Loucy (cell line): Measurements from ENCODE around the gene SERAC1.

Source experiments
- H2AFZ ChIP-seq: fragments of 200-600 bp; sonication (generic); 2 replicates; pipeline ENCODE4 v1.6.0; 2016; ENCODE audit warnings: antibody characterized with exemption, mild to moderate bottlenecking, low read length, moderate library complexity
- H3F3A ChIP-seq: fragments of 200-600 bp; 2 replicates; pipeline ENCODE4 v1.6.0; 2016; ENCODE audit warnings: antibody characterized with exemption, low read depth, mild to moderate bottlenecking
- H3K27me3 ChIP-seq: fragments of 200-600 bp; sonication (generic); 2 replicates; pipeline ENCODE4 v1.6.1; 2014; ENCODE audit warnings: low read length, mild to moderate bottlenecking; ENCODE audit not compliant: insufficient read depth, poor library complexity, severe bottlenecking
- H3K36me3 ChIP-seq: fragments of 200-600 bp; sonication (generic); 2 replicates; pipeline ENCODE4 v1.6.1; 2016; ENCODE audit warnings: low read length; ENCODE audit not compliant: insufficient read depth
- H3K4me1 ChIP-seq: fragments of 200-600 bp; sonication (generic); 2 replicates; pipeline ENCODE4 v1.5.1; 2014; ENCODE audit warnings: low read length, mild to moderate bottlenecking; ENCODE audit not compliant: insufficient read depth, poor library complexity, severe bottlenecking
- H3K4me2 ChIP-seq: fragments of 200-600 bp; sonication (generic); 2 replicates; pipeline ENCODE4 v1.6.0; 2014; ENCODE audit warnings: antibody characterized with exemption, low read length, low read depth, mild to moderate bottlenecking; ENCODE audit not compliant: poor library complexity, severe bottlenecking
- H3K4me3 ChIP-seq: fragments of 200-600 bp; sonication (generic); 2 replicates; pipeline ENCODE4 v1.5.1; 2014; ENCODE audit warnings: low read length, mild to moderate bottlenecking, mixed read lengths; ENCODE audit not compliant: poor library complexity, severe bottlenecking
- H3K79me2 ChIP-seq: fragments of 200-600 bp; sonication (generic); 2 replicates; pipeline ENCODE4 v1.6.1; 2014; ENCODE audit warnings: low read length; ENCODE audit not compliant: insufficient read depth
- H3K9ac ChIP-seq: fragments of 200-600 bp; sonication (generic); 2 replicates; pipeline ENCODE4 v1.6.0; 2014; ENCODE audit warnings: mild to moderate bottlenecking, low read depth, low read length, moderate library complexity; ENCODE audit not compliant: poor library complexity, severe bottlenecking
- H3K9me2 ChIP-seq: fragments of 200-600 bp; sonication (generic); replicated peaks from 2 replicates; pipeline ENCODE4 v1.6.1; 2016; ENCODE audit warnings: low read depth, low read length, mixed read lengths
- H3K9me3 ChIP-seq: fragments of 200-600 bp; sonication (generic); 2 replicates; pipeline ENCODE4 v1.6.1; 2014; ENCODE audit warnings: mild to moderate bottlenecking, antibody characterized with exemption, low read length, low read depth; ENCODE audit not compliant: insufficient read depth
- H4K20me1 ChIP-seq: fragments of 200-600 bp; sonication (generic); 2 replicates; pipeline ENCODE4 v1.6.0; 2014; ENCODE audit warnings: antibody characterized with exemption, low read length, mild to moderate bottlenecking; ENCODE audit not compliant: insufficient read depth, poor library complexity, severe bottlenecking
- EZH2phosphoT487 ChIP-seq: fragments of 200-600 bp; IDR thresholded peaks from 2 replicates; pipeline ENCODE4 v1.6.1; 2018; ENCODE audit warnings: antibody characterized with exemption, mild to moderate bottlenecking, moderate library complexity, borderline replicate concordance
- TF ChIP-seq, protein P1 (sequence below): fragments of 200-600 bp; sonication (generic); conservative IDR thresholded peaks from 2 replicates; pipeline ENCODE4 v1.5.1; 2014; ENCODE audit warnings: mild to moderate bottlenecking, antibody characterized with exemption, low read length

The SERAC1 gene

DNA sequence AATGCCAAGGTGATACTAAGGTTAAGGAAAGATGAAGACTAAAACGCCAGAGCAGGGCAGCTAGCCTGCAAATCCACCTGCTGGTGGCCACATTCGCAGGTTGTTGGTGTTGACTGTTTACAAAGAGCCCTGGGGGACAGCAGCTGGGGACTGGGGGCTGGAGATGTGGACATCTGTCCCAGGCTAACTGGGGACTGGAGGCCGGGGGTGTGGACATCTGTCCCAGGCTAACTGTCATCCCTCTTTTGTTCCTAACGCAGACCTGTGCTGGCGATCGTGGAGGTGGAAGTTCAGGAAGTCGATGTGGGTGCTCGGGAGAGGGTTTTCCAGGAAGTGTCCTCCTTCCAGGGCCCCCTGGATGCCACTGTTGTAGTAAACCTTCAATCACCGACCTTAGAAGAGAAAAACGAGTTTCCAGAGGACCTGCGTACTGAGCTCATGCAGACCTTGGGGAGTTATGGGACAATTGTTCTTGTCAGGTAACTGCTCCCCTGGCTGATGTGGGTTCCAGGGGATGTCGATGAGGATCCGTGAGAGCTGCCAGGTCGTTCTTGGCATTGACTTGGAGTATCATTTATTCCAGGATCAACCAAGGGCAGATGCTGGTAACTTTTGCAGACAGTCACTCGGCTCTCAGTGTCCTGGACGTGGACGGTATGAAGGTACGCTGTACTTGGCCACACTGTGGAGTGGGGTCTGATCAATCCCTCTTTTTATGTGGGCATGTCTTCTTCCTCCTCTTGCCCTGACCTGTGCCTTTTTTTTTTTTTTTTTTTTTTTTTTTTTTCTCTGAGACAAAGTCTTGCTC, 87.0 kb downstream of the SERAC1 start:
- Histone ChIP-seq H3K9me3 (no peaks in the 10 kb centered on the region), H3K36me3 (peaks cover 58% of the 10 kb centered on the region; the same call in 1 of the 2 replicates), H3K9me2 (no peaks in the 10 kb centered on the region), H3K4me3 (no peak overlapping the region), H3K4me2 (no peak overlapping the region), H3F3A (no peaks in the 10 kb centered on the region), H3K4me1 (peaks cover 2% of the 10 kb centered on the region), H4K20me1 (no peaks in the 10 kb centered on the region), H2AFZ (no peak overlapping the region), H3K79me2 (no peaks in the 10 kb centered on the region), H3K9ac (no peak overlapping the region), H3K27me3 (no peaks in the 10 kb centered on the region)
- TF ChIP-seq, protein P1, sequence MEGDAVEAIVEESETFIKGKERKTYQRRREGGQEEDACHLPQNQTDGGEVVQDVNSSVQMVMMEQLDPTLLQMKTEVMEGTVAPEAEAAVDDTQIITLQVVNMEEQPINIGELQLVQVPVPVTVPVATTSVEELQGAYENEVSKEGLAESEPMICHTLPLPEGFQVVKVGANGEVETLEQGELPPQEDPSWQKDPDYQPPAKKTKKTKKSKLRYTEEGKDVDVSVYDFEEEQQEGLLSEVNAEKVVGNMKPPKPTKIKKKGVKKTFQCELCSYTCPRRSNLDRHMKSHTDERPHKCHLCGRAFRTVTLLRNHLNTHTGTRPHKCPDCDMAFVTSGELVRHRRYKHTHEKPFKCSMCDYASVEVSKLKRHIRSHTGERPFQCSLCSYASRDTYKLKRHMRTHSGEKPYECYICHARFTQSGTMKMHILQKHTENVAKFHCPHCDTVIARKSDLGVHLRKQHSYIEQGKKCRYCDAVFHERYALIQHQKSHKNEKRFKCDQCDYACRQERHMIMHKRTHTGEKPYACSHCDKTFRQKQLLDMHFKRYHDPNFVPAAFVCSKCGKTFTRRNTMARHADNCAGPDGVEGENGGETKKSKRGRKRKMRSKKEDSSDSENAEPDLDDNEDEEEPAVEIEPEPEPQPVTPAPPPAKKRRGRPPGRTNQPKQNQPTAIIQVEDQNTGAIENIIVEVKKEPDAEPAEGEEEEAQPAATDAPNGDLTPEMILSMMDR, result no peak
- no peak for TF ChIP-seq EZH2phosphoT487

DNA sequence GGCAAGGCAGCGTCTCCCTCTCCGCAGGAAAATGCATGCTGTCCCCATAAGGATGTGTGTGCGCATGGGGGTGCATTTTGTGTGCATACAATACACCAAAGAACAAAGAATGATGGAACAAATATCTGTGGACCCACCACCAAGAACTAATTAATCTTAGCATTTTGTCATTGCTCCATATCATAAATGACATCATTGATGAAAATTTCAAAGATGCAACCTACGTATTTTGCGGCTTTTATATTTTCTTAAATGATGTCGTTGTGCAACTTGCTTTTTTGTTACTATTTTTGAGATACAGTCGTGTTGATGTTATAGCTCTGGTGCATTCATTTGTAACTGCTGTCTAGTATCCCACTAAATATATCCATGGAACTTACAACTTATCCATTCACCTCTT, 89.7 kb downstream of the SERAC1 start:
- peaks cover 38% of the 10 kb centered on the region; the same call in 1 of the 2 replicates for H3K36me3 ChIP-seq
- H3F3A ChIP-seq, result no peaks in the 10 kb centered on the region
- no peak for TF ChIP-seq EZH2phosphoT487
- TF ChIP-seq, protein P1, result no peak

DNA sequence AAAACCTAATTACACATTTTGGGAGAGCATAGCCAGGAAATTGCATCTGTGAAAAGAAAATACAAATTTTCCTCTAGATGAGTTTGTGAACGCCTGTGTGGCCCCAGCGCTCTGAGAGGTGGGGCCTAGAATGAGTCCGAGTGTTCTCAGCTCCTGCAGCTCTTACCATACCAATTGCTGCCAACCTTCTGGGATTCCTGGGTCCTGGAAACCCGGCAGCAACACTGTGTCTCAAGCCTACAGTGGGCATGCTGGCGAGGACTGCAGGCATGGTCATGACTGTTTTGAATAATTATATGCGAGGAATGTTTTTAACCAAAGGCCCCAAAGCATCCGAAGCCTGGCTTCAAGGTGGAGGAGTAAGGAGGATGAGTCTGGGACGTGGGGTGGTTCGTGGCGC, 90.4 kb downstream of the SERAC1 start:
- no peaks in the 10 kb centered on the region for H3K9me3 ChIP-seq
- H3K9me2 ChIP-seq, result no peaks in the 10 kb centered on the region
- H3K36me3 ChIP-seq, result peaks cover 36% of the 10 kb centered on the region; the same call in 1 of the 2 replicates

More for the DNA sequence above, 89.7 kb downstream of the SERAC1 start:
- Histone ChIP-seq H2AFZ (no peak overlapping the region), H3K4me1 (peaks cover 8% of the 10 kb centered on the region), H3K9me3 (no peaks in the 10 kb centered on the region), H3K27me3 (no peaks in the 10 kb centered on the region), H3K79me2 (no peaks in the 10 kb centered on the region), H3K4me2 (no peak overlapping the region), H3K9me2 (no peaks in the 10 kb centered on the region), H4K20me1 (no peaks in the 10 kb centered on the region), H3K4me3 (no peak overlapping the region), H3K9ac (no peak overlapping the region)

More for the DNA sequence above, 90.4 kb downstream of the SERAC1 start:
- no peak overlapping the region for H2AFZ ChIP-seq
- H4K20me1 ChIP-seq, result no peaks in the 10 kb centered on the region
- H3F3A ChIP-seq, result no peaks in the 10 kb centered on the region
- H3K79me2 ChIP-seq, result no peaks in the 10 kb centered on the region
- H3K4me2 ChIP-seq, result no peak overlapping the region
- no peak for TF ChIP-seq EZH2phosphoT487
- TF ChIP-seq, protein P1, result no peak
- H3K4me3 ChIP-seq, result no peak overlapping the region
- peaks cover 8% of the 10 kb centered on the region for H3K4me1 ChIP-seq
- H3K9ac ChIP-seq, result no peak overlapping the region
- H3K27me3 ChIP-seq, result no peaks in the 10 kb centered on the region
